Ovary (tissue), 3 donors: ENCODE measurements around the gene HSD11B2.

Experiments used
- POLR2A ChIP-seq: fragments of 450-650 bp; IDR thresholded peaks from one replicate; pipeline ENCODE4 v1.6.1; 2017; ENCODE audit warnings: antibody characterized with exemption, mild to moderate bottlenecking, moderate library complexity
- TF ChIP-seq, protein P1 (sequence below), 3 donors: fragments of 450-650 bp in 2 of 3; fragments of 200-600 bp in 1 of 3; IDR thresholded peaks; one replicate each; pipeline versions ENCODE4 v1.5.1 to v1.8.0; 2016 to 2022; ENCODE audit warnings: antibody characterized with exemption in 3 of 3, mild to moderate bottlenecking in 1 of 3
- donor health status: DM: no; HTN: no; CAD: no.

DNA sequence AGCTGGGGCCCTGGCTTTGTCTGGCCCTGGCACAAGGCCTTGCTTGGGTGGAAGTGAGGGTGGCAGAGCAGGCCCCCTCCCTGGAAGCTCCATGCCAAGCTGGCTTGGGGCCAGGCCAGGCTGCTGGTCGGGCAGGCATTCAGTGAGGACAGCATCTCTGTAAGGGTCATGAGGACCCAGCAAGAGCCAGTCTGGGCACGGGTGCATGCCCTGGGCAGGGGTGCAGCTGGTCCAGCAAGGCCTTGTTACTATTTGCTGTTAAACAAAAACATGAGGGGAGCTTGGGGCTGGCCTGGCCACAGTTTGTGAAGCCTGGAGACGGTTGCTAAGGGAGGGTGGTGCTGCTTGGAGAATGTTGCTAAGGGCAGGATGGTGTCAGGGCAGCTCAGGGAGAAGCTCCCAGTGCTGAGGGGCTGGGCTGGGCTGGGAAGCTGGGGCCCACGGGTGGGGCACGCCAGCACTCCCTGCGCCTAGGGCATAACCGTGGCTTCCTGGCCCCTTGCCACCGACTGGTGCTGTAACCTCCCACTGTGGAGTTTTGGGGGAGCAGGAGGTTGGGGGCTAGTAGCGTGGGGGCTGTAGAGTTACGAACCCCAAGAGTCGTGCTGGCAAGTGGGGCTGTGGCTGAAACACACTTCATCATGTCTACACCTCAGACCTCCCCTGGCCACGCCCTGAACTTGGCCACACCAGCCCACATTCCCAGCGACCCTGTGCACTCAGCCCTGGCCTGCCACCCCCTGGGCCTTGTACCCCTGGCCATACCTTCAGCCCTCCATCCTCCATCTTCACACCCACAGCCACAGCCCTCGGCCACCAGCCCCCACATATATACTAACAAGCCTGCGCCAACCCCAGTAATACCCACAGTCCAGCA is 39.3 kb upstream of the HSD11B2 start:
- TF ChIP-seq, protein P1, sequence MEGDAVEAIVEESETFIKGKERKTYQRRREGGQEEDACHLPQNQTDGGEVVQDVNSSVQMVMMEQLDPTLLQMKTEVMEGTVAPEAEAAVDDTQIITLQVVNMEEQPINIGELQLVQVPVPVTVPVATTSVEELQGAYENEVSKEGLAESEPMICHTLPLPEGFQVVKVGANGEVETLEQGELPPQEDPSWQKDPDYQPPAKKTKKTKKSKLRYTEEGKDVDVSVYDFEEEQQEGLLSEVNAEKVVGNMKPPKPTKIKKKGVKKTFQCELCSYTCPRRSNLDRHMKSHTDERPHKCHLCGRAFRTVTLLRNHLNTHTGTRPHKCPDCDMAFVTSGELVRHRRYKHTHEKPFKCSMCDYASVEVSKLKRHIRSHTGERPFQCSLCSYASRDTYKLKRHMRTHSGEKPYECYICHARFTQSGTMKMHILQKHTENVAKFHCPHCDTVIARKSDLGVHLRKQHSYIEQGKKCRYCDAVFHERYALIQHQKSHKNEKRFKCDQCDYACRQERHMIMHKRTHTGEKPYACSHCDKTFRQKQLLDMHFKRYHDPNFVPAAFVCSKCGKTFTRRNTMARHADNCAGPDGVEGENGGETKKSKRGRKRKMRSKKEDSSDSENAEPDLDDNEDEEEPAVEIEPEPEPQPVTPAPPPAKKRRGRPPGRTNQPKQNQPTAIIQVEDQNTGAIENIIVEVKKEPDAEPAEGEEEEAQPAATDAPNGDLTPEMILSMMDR (IDR thresholded peaks at IDR 0.05) = no peak
- no peak for TF ChIP-seq POLR2A
